Caki2 (cell line): Measurements from ENCODE around the gene HOXC6. TPM values are rescaled to one million over a fixed set of nuclear protein-coding genes. Genes with fewer than 3 reads are reported as not detected.
"Not testable (repeated sequence)": the region's sequence is repeated elsewhere in the genome, so short reads cannot be mapped to it uniquely, and the experiment has no call there.

Experiments
- DNase-seq: peaks from one replicate; pipeline ENCODE4 v3.0.0-alpha.2; 2015; ENCODE audit warnings: low read depth
- in situ Hi-C: cut with HindIII; loops from 2 replicates; pipeline ENCODE4 v1.10.0; 2016; ENCODE audit warnings: low sequenced_read_pairs, low pct_unique_long_range_greater_than_20kb, mixed read lengths
- total RNA-seq: library from RNA; depleted of rRNA; stranded (reverse); fragments of >200 nt; shearing (Covaris generic); gene quantifications from 2 replicates; pipeline ENCODE4 v1.2.3, GENCODE V29; 2014; ENCODE audit warnings: low replicate concordance

The HOXC6 gene
- total RNA-seq, 1 experiment from 2014 or later = 0.68 TPM

GRCh38 chr12:54054742-54055194 lies 26.5 kb downstream of the HOXC6 start:
- no peak for DNase-seq
- in situ Hi-C loops = no loop called here

- in situ Hi-C loops = no loop called here
- no peak for DNase-seq
Measured at GRCh38 chr12:54055552-54055951, 27.3 kb downstream of the HOXC6 start.

GRCh38 chr12:54056110-54056509 lies 27.9 kb downstream of the HOXC6 start:
- in situ Hi-C loops = no loop called here
- DNase-seq = no peak

- DNase-seq = no peak
- in situ Hi-C loops = no loop called here
Measured at GRCh38 chr12:54058128-54058768, 30.0 kb downstream of the HOXC6 start.

GRCh38 chr12:54059668-54060067 lies 31.4 kb downstream of the HOXC6 start:
- in situ Hi-C loops = no loop called here
- no peak for DNase-seq

- DNase-seq = no peak
- in situ Hi-C loops = no loop called here
Measured at GRCh38 chr12:54060174-54060974, 32.1 kb downstream of the HOXC6 start.

GRCh38 chr12:54060975-54061778 lies 32.9 kb downstream of the HOXC6 start:
- DNase-seq = no peak
- in situ Hi-C loops = no loop called here

- DNase-seq = no peak
- in situ Hi-C loops = no loop called here
Measured at GRCh38 chr12:54065677-54066076, 37.4 kb downstream of the HOXC6 start.

- DNase-seq = no peak
- in situ Hi-C loops = no loop called here
Measured at GRCh38 chr12:54066408-54066807, 38.2 kb downstream of the HOXC6 start.

- DNase-seq = no peak
- in situ Hi-C loops = no loop called here
Measured at GRCh38 chr12:54068418-54069070, 40.3 kb downstream of the HOXC6 start.

- no peak for DNase-seq
- in situ Hi-C loops = no loop called here
Measured at GRCh38 chr12:54071942-54072341, 43.7 kb downstream of the HOXC6 start.

- DNase-seq = no peak
- in situ Hi-C loops = no loop called here
Measured at GRCh38 chr12:54074308-54074707, 46.1 kb downstream of the HOXC6 start.

GRCh38 chr12:54075409-54075808 lies 47.2 kb downstream of the HOXC6 start:
- in situ Hi-C loops = no loop called here
- no peak for DNase-seq

GRCh38 chr12:54075974-54076373 lies 47.7 kb downstream of the HOXC6 start:
- in situ Hi-C loops = no loop called here
- no peak for DNase-seq

GRCh38 chr12:54077843-54078242 lies 49.6 kb downstream of the HOXC6 start:
- in situ Hi-C loops, DNase-seq: not testable (repeated sequence)

- DNase-seq, in situ Hi-C loops: not testable (repeated sequence)
Measured at GRCh38 chr12:54079115-54079514, 50.9 kb downstream of the HOXC6 start.
